Endometrial microvascular endothelial cells (primary cell): ENCODE data around the gene PROSER2. TPM values are rescaled to one million over a fixed set of nuclear protein-coding genes. Genes with fewer than 3 reads are reported as not detected.

Source experiments
- in situ Hi-C: cut with HindIII; loops from 2 replicates; pipeline ENCODE4 v1.10.0; 2017; ENCODE audit warnings: low sequenced_read_pairs, low pct_unique_long_range_greater_than_20kb; ENCODE audit errors: inconsistent ontology term
- total RNA-seq: library from RNA; depleted of rRNA; stranded (reverse); fragments of >200 nt; gene quantifications from one replicate; pipeline ENCODE4 v1.2.3, GENCODE V29; 2015; ENCODE audit errors: inconsistent ontology term

Gene PROSER2
- total RNA-seq, 1 donor from 2014 or later: 15.2 TPM

DNA sequence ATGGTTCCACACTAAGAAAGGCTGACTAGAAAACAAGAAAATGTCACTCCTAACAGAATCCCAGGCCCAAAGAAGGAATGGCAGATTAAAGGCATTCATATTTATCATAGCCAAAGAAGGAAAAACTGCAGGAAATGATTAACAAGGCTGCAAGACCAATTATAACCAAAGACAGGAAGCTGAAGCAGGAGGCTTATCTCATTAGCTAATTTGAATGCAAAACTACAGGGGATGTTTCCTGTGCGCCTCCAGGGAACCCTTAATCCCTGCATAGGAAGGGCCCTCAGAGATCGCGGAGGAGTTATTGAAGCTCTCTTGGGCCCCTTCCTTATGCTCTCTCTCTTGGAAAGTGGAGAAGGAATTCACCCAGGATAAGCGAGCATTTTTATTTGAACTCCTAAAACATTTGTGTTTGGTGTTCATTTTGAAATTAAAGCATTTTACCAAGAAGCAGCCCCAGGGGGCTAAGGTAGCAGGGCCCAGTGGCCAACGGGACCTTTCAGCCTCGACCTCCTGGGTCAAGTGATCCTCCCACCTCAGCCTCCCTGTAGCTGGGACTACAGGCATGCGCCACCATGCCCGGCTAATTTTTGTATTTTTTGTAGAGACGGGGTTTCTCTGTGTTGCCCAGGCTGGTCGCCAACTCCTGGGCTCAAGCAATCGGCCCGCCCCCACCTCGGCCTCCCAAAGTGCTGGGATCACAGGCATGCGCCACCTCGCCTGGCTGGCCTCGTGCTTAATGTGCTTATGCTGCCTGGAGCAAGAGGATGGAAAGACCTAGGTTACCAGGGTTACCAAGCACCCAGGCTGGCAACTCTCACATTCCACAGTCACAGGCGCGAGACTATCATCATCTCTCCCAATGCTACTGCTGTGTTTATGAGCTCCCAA lies 24.1 kb upstream of the PROSER2 start:
- in situ Hi-C loops: no loop called here

DNA sequence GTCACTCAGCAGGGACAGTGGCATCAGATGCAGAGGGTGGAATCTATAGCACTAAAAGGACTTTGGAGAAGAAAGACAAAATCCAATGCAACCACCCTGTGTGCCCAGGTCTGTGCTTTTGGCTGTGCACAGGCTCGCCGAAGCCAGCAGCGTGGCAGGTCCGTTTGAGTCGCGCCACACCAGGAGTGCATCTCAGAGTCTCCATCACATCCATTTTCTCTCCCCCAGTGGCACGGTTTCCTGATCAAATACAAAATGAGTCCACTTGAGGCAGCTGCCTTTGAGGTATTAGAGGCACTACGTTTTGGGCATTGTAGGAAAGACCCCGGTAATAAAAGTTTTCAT lies 23.4 kb upstream of the PROSER2 start:
- in situ Hi-C loops: no loop called here

DNA sequence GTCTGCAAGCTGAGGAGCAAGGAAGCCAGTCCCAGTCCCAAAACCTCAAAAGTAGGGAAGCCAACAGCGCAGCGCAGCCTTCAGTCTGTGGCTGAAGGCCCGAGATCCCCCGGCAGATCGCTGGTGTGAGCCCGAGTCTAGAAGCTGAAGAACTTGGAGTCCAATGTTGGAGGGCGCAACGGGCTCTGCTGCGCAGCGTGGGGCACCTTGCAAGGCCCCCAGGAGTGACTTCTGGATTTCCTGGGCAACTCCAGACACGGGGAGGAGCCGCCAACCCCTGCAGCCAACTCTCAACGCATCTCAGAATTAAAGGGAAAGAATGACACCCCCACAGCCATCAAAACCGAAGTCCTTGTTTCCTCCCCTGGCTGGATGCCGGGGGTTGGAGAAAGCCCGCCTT lies 18.8 kb upstream of the PROSER2 start:
- in situ Hi-C loops: no loop called here

DNA sequence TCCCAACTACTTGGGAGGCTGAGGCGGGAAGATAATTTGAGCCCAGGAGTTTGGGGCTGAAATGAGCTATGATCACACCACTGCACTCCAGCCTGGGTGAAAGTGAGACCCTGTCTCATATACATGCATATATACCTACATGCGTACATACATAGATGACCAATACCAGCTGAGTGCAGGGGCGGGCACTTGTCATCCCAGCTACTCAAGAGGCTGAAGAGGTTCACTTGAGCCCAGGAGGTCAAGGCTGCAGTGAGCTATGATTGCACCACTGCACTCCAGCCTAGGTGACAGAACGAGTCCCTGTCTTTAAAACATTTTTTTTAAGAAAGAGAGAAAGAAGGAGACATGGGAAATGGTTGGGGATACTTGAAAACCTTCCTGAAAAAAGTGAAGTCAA lies 17.4 kb upstream of the PROSER2 start:
- in situ Hi-C loops: no loop called here

DNA sequence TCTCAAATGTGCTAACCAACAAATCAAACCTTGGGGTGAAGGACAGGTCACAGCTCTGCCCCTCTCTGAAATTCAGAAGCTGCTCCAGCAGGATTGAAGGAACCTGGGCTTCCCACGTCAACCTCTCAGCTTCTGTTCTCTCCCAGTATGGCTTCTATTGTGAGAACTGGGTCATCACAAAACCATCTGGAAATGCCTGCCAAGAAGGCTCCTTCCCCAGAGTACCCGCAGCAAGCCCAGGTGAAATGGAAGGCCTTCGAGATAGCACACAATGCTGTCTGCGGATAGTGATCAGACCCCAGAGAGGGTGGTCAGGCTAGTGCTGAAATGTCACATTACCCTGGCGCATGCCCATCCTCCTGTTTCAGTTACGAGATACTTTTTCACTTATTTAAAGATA lies 16.4 kb upstream of the PROSER2 start:
- in situ Hi-C loops: no loop called here

DNA sequence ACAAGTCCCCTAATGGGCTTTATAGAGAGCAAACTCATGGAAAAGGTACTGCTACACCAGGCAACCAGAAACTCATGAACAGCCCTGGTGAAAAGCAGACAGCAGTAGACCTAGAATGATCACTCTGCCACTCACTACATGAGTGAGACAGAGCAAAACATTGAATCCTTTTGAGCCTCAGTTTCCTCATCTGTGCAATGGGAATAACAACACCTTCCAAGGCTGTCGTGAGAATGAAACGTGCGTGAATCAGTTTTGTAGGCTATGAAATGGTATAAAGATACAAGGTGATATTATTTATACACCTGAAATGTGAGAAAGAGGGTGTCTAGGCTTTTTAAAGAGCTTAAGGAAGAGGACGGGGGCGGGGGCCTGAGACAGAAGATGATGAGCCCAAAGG lies 14.3 kb upstream of the PROSER2 start:
- in situ Hi-C loops: no loop called here

DNA sequence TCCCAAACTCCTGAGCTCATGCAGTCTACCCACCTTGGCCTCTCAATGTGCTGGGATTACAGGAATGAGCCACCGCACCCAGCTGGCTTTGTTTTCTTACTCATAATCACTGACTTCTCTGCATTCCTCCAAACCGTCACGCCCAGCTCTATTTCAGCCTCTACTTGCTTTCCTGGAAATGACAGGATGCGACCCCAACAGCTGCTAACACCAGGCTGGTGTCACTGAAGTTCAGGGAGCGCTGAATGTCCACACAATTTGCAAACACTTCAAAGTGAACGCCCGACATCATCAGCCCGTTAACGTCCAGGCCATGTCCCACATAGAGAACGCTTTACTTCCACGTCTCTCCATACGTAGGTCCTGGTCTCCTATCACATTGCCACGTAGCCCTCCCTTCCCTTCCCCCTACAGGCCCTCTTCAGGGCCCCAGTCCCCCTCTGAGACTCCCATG lies 12.8 kb upstream of the PROSER2 start:
- in situ Hi-C loops: no loop called here

DNA sequence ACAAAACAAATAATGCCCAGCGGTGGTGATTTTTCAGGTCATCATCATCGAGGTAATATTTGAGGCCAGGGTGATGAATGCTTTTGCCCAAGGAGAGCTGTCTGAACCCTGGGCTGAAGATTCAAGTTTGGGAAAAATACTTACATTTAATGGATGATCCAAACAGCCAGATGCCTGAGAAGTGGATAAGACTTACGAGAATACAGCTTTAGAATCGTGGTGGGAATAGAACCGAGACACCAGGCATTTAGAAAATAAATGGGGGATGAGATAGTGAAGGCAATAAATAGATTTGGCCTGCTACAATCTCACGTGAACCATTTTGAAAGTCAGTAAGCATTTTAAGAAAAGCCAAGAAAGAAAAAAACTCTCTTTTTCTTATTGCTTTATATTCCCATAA lies 12.2 kb upstream of the PROSER2 start:
- in situ Hi-C loops: no loop called here

DNA sequence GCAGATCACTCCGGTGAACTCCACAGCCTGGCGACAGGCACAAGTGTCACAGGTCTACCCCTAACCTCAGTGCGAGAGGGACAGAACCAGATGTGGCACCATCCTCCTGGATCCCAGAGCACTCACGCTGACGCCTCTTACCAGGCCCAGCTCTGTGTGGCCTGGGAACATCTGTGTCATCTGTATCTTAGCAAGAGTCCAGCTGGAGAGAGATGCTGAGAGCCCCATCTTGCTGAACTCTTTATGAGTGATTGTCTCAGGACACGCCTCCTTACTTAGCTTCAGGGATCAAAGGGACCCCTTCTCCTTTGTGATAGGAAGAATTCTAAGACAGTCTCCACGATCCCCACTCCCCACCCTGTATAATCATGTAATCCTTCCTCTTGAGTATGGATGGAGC lies 10.0 kb upstream of the PROSER2 start:
- in situ Hi-C loops: no loop called here

DNA sequence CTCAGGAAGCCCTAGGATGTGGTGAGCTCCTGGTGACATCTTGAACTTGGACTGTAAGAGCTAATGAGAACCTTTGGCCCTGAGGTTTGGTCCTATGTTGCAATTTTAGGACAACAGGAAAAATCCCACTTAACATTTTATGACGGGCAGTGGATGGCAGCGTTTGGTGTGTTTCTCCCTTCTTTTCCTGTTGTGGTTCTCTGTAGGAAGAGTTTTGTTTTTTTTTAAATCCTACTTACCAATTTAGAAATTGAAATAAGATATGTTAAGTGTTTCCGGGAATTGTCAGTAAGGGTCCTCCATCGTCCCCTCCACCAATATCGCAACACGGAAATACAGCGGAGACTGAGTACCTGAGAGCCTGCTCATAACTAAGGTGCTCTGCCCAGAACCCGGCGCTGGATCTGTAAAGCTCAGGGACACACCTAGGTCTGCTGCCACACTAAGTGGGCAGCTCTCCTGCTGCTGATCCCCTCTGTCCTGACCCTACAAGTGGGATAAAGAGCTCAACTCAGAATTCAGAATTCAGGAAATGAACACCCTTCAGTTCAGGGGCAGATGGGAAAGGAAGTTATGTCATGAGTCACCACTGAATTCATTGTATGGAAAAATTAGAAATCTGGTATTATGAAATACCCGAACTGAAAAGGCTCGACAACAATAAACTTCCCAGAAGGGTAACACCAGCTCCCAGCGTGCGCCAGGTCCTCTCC lies 9.1 kb upstream of the PROSER2 start:
- in situ Hi-C loops: no loop called here

DNA sequence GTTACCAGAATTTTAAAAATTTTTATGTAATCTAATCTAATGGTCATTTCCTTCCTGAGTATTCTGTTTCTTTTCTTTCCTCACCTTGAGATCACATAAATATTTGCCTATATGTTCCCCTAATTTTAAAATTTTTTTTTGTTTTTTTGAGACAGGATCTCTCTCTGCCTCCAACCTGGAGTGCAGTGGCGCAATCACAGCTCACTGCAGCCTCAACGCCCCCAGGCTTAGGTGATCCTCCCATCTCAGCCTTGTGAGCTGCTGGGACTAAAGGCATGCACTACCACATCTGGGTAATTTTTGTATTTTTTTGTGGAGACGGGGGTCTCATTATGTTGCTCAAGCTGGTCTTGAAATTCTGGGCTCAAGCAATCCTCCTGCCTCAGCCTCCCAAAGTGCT lies 4.1 kb upstream of the PROSER2 start:
- in situ Hi-C loops: no loop called here

DNA sequence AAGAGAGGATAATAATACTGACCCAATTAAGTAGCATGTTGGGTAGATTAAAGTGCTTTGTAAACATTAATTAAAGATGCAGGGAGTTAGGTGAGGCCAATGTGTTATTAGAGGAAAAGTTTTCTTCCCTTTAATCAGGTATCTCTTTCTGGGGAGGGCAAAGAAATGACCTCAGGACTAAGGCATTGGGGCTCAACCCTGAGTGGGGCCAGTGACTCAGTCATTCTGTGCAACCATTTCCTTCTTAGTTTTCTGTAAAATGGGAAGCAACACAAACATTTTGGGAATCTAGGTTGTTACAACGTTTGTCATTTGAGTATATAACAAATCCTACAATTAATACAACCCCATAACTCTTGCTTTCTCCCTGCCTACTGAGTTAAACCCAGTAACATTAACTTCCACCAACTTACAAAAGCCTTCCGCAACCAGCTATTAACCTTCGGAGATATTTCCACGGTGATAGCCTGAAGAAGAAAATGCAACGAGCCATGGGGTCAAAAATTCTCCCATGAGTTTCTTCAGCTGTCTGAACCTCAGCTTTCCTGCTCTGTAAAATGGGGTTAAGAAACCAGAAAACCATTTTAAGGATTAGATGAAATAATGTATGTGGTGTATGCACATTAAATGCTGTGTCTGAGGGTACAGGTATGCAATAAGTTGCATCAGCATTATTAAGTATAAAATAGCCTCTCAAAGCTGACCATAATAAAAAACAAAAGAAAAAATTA lies 965 bp upstream of the PROSER2 start:
- in situ Hi-C loops: no loop called here

DNA sequence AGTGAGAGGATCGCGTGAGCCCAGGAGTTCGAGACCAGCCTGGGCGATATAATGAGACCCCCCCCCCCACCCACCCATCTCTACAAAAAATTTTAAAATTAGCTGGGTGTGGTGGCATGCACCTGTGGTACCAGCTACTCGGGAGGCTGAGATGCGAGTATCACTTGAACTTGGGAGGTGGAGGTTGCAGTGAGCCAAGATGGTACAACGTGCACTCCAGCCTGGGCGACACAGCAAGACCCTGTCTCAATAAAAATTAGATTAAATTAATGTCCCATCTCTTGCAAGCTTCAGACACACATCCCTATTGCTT lies 391 bp upstream of the PROSER2 start:
- in situ Hi-C loops: no loop called here

DNA sequence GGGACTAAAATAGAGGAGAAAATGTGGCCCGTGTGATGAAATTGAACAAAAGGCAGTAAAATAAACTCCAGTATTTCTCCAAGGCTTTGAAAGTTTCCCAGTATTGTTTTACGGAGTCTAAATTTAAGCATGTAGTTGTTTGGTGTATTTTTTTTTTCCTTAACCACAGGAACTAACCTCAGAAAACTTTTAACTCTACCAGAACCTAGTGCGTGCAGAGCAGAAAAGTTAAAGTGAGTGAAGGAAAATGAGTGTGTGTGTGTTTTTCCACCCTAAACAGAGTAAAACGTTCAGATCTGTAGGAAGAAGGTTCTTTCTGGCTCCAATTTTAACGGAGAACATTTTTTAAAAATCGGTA lies 812 bp downstream of the PROSER2 start:
- in situ Hi-C loops: no loop called here

DNA sequence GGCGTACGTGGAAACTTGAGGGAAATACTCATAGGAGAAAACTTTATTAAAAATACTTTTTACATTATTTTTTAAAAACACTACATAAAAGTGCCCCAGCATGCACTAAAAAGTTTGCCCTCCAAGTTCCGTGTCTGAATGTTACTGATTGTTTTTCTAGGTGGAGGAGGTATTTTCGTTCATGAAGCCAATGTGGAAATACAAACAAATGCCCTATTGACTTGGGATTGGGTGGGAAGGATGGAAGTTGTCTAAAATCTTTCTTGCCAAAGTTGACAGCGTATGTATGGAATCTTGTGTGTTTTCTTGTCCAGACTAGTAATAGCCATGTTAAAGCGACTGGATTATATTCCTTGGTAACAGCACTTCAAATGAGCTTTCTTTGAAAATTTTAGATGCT lies 1.2 kb downstream of the PROSER2 start:
- in situ Hi-C loops: no loop called here

DNA sequence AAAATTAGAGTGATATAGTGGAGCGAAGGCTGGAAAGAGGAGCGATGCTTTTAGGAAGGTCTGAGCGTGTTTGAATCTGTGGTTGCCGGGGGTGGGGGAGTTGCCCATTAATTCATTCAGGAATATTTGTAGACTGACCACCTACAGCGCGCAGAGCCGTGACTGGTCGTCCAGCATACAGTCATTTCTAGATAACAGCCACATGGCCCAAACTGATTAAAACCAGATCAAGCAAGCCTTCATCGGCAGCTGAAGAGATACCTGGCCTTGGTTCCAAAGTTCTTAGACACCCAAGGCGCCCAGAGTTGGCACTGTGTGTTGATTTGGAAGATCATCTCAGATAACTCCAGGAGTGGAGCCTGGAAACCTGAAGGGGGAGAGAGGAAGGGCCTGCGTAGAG lies 1.7 kb downstream of the PROSER2 start:
- in situ Hi-C loops: no loop called here

DNA sequence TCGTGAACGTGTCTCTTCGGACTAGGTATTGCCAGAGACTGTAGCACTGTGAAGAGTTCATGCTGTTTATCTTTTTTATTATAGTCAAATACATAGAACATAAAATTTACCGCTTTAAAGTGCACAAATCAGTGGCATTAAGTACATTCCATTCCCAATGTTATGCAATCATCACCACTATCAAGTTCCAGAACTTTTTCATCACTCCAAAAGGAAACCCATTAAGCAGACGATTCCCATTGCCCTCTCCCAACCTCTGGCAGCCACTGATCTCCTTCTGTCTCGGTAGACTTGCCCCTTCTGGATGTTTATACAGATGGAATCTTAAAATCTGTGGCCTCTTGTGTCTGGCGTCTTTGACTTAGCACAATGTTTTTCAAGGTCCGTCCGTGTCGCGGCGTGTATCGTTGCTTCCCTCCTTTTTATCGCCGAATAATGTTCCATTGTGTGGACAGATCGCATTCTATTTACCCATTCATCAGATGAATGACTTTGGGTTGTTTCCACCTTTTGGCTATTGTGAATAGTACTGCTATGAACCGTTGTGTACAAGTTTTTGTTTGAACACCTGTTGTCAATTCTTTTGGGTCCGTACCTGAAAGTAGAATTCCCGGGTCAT lies 2.7 kb downstream of the PROSER2 start:
- in situ Hi-C loops: no loop called here

DNA sequence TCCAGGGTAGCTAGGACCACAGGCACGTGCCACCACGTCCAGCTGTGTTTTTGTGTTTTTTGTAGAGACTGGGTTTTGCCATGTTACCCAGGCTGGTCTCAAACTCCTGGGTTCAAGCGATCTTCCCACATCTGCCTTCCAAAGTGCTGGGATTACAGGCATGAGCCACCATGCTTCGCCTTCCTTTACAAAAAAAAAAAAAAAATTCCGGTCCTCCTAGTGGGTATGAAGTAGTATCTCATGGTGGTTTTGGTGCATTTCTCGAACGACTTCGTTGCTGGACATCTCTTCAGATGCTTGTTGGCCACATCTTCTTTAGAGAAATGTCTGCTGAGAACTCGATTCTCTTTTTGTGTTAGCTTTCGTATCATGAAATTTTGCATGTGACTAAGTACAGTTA lies 3.9 kb downstream of the PROSER2 start:
- in situ Hi-C loops: no loop called here

DNA sequence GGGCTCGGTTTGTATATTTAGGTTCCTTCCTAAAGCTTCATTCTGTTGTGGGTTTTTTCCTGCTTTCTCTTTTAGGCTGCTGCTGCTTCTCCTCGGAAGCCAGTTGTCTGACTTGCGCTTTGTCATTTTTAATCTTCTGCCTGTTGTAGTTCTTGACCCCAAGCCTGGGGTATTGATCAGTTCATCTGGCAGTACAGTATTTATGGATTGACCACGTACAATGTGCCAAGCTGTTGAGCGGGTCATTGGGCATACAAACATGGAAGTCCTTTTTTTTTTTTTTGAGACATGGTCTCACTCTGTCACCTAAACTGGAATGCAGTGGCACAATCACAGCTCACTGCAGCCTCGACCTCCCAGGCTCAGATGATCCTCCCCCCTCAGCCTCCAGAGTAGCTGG lies 4.3 kb downstream of the PROSER2 start:
- in situ Hi-C loops: no loop called here
